ENCODE results near the gene CAMSAP2.

The CAMSAP2 gene

DNA sequence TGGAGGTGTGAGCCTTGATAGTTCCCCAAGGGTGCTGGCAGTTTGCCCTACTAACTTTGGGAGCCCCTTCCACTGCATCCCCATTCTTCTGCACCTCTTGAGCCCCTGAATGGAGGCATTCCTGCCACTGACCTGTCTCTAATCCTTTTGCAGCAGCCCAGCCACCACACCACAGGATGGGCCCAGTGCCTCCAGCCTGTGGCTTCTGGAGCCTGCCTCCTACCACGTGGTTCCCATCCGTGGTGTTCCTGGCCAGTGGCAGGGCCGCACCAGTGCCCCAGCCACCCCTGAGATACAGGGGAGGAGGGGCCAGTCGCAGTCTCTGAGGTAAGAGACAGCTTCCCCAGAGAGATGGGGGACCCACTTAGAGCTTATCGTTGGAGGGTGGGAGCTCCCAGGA lies 170.4 kb downstream of the CAMSAP2 start:
- no peak for TF ChIP-seq EZH2phosphoT487 (IDR thresholded peaks at IDR 0.05; ENCODE audit: low read length)
- no peak for TF ChIP-seq EZH2 (optimal IDR thresholded peaks at IDR 0.05; ENCODE audit: low read depth, low read length)
- TF ChIP-seq, protein P1, sequence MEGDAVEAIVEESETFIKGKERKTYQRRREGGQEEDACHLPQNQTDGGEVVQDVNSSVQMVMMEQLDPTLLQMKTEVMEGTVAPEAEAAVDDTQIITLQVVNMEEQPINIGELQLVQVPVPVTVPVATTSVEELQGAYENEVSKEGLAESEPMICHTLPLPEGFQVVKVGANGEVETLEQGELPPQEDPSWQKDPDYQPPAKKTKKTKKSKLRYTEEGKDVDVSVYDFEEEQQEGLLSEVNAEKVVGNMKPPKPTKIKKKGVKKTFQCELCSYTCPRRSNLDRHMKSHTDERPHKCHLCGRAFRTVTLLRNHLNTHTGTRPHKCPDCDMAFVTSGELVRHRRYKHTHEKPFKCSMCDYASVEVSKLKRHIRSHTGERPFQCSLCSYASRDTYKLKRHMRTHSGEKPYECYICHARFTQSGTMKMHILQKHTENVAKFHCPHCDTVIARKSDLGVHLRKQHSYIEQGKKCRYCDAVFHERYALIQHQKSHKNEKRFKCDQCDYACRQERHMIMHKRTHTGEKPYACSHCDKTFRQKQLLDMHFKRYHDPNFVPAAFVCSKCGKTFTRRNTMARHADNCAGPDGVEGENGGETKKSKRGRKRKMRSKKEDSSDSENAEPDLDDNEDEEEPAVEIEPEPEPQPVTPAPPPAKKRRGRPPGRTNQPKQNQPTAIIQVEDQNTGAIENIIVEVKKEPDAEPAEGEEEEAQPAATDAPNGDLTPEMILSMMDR (IDR thresholded peaks at IDR 0.05; ENCODE audit: low read length): no peak
- no peak overlapping the region for H3K27ac ChIP-seq (ENCODE audit: low read length)
- H3K4me1 ChIP-seq (ENCODE audit: low read length): no peaks in the 10 kb centered on the region

DNA sequence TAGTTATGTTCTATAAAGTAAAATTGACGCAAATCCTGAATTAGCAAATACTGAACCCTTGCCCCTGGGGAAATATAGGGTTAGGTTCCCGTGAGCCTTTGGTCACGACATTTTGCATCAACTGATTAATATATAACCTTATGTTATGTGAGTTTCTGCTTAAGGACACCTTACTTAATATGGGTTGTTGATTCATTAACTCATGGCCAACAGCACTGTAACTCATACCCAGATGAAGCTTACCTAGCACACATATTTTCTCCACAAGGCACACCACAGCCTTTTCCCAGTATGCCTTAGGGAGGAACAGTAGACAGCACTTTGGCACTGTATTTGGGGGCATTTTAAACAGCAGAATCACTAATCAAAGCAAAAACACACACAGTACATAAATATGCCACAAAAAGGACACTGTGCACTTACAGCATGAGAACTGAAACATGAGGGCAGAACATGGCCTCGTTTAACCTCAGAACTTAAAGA lies 171.1 kb downstream of the CAMSAP2 start:
- no peaks in the 10 kb centered on the region for H3K4me1 ChIP-seq (ENCODE audit: low read length)
- TF ChIP-seq EZH2 (optimal IDR thresholded peaks at IDR 0.05; ENCODE audit: low read depth, low read length) (no peak), EZH2phosphoT487 (IDR thresholded peaks at IDR 0.05; ENCODE audit: low read length) (no peak)
- TF ChIP-seq, protein P1 (IDR thresholded peaks at IDR 0.05; ENCODE audit: low read length): no peak
- H3K9me3 ChIP-seq (replicated peaks; ENCODE audit: insufficient read depth, low read length): no peaks in the 10 kb centered on the region
- no peak overlapping the region for H3K27ac ChIP-seq (ENCODE audit: low read length)
- H3K79me2 ChIP-seq (ENCODE audit: low read length): no peaks in the 10 kb centered on the region
- no peak for DNase-seq
- no peak overlapping the region for H3K9ac ChIP-seq (ENCODE audit: low read length)
- H3K36me3 ChIP-seq (replicated peaks; ENCODE audit: insufficient read depth, low read length): no peaks in the 10 kb centered on the region; the same call in 1 of the 2 replicates
- no peak overlapping the region for H3K4me2 ChIP-seq (ENCODE audit: low read depth, low read length)
- H3K27me3 ChIP-seq (replicated peaks; ENCODE audit: insufficient read depth, low read length): no peaks in the 10 kb centered on the region
- no peaks in the 10 kb centered on the region for H3K9me2 ChIP-seq (replicated peaks; ENCODE audit: insufficient read depth, low read length)
- H3F3A ChIP-seq (ENCODE audit: insufficient read depth, low read length): no peaks in the 10 kb centered on the region
- H4K20me1 ChIP-seq (ENCODE audit: insufficient read depth, low read length): no peaks in the 10 kb centered on the region
- no peak overlapping the region for H2AFZ ChIP-seq (ENCODE audit: low read length)
- H3K4me3 ChIP-seq (ENCODE audit: low read length): no peak overlapping the region

More for the DNA sequence above, 170.4 kb downstream of the CAMSAP2 start:
- no peaks in the 10 kb centered on the region for H3F3A ChIP-seq (ENCODE audit: insufficient read depth, low read length)
- H3K9me2 ChIP-seq (replicated peaks; ENCODE audit: insufficient read depth, low read length): no peaks in the 10 kb centered on the region
- no peak overlapping the region for H2AFZ ChIP-seq (ENCODE audit: low read length)
- H3K36me3 ChIP-seq (replicated peaks; ENCODE audit: insufficient read depth, low read length): no peaks in the 10 kb centered on the region; the same call in 1 of the 2 replicates
- no peak overlapping the region for H3K9ac ChIP-seq (ENCODE audit: low read length)
- no peaks in the 10 kb centered on the region for H3K79me2 ChIP-seq (ENCODE audit: low read length)
- H3K4me2 ChIP-seq (ENCODE audit: low read depth, low read length): no peak overlapping the region
- DNase-seq: no peak
- no peaks in the 10 kb centered on the region for H3K9me3 ChIP-seq (replicated peaks; ENCODE audit: insufficient read depth, low read length)
- H4K20me1 ChIP-seq (ENCODE audit: insufficient read depth, low read length): no peaks in the 10 kb centered on the region
- no peaks in the 10 kb centered on the region for H3K27me3 ChIP-seq (replicated peaks; ENCODE audit: insufficient read depth, low read length)
- no peak overlapping the region for H3K4me3 ChIP-seq (ENCODE audit: low read length)
